M059J (cell line): ENCODE data around the gene AP2A2. TPM values are rescaled to one million over a fixed set of nuclear protein-coding genes. Genes with fewer than 3 reads are reported as not detected.
A peak's percentile ranks its signal among the peaks of the same experiment; 100 is the strongest.

Experiments used
- DNase-seq: peaks from one replicate; pipeline ENCODE4 v3.0.0-alpha.2; 2012; ENCODE audit warnings: low read depth
- total RNA-seq: library from RNA; depleted of rRNA; stranded (reverse); fragments of >200 nt; shearing (Covaris generic); gene quantifications from 2 replicates; pipeline ENCODE4 v1.2.3, GENCODE V29; 2014

AP2A2 gene
- total RNA-seq, 1 experiment from 2014 or later: 49.3 TPM

- DNase-seq: no peak
These were observed 103.4 kb downstream of the AP2A2 start for GRCh38 chr11:1029051-1029450.

- DNase-seq: no peak
These were observed 104.0 kb downstream of the AP2A2 start for GRCh38 chr11:1029654-1030053.

GRCh38 chr11:1030086-1030485 is 104.4 kb downstream of the AP2A2 start:
- no peak for DNase-seq

- DNase-seq: no peak
These were observed 104.9 kb downstream of the AP2A2 start for GRCh38 chr11:1030556-1030955.

GRCh38 chr11:1031121-1031899 is 105.6 kb downstream of the AP2A2 start:
- no peak for DNase-seq

- DNase-seq: no peak
These were observed 106.7 kb downstream of the AP2A2 start for GRCh38 chr11:1032310-1032891.

- no peak for DNase-seq
These were observed 107.5 kb downstream of the AP2A2 start for GRCh38 chr11:1033016-1033798.

GRCh38 chr11:1034001-1034400 is 108.3 kb downstream of the AP2A2 start:
- peak; percentile 50 for DNase-seq

- no peak for DNase-seq
These were observed 109.0 kb downstream of the AP2A2 start for GRCh38 chr11:1034456-1035295.

- DNase-seq: no peak
These were observed 110.1 kb downstream of the AP2A2 start for GRCh38 chr11:1035577-1036283.

GRCh38 chr11:1036303-1036923 is 110.7 kb downstream of the AP2A2 start, which contains the start of gene MUC6:
Gene MUC6 (minus strand): TSS chr11:1036718. CDS start chr11:1036655, 63 bp downstream.
- no peak for DNase-seq

- no peak for DNase-seq
These were observed 111.3 kb downstream of the AP2A2 start for GRCh38 chr11:1036931-1037330.

- no peak for DNase-seq
These were observed 111.9 kb downstream of the AP2A2 start for GRCh38 chr11:1037506-1038055.

- no peak for DNase-seq
These were observed 112.7 kb downstream of the AP2A2 start for GRCh38 chr11:1038361-1038760.

- DNase-seq: no peak
These were observed 113.3 kb downstream of the AP2A2 start for GRCh38 chr11:1038921-1039320.

- DNase-seq: peak; percentile 86
These were observed 114.1 kb downstream of the AP2A2 start for GRCh38 chr11:1039481-1040427.

- DNase-seq: peak; percentile 88
These were observed 114.9 kb downstream of the AP2A2 start for GRCh38 chr11:1040428-1041148.

- no peak for DNase-seq
These were observed 115.4 kb downstream of the AP2A2 start for GRCh38 chr11:1041149-1041467.

- no peak for DNase-seq
These were observed 115.8 kb downstream of the AP2A2 start for GRCh38 chr11:1041471-1041870.
